MM.1S (cell line): ENCODE data around the gene MOBP.

ENCODE experiments used
- DNase-seq: peaks from one replicate; pipeline ENCODE4 v3.0.0-alpha.2; 2015
- H2AFZ ChIP-seq: fragments of 300-600 bp; sonication (generic); 2 replicates; pipeline ENCODE4 v1.6.0; 2016; ENCODE audit warnings: antibody characterized with exemption, low read length
- H3F3A ChIP-seq: fragments of 300-600 bp; sonication (generic); 2 replicates; pipeline ENCODE4 v1.6.1; 2016; ENCODE audit warnings: mild to moderate bottlenecking, antibody characterized with exemption, low read length, moderate library complexity, mixed read lengths; ENCODE audit not compliant: insufficient read depth
- H3K27ac ChIP-seq: fragments of 300-600 bp; sonication (generic); 2 replicates; pipeline ENCODE4 v1.5.1; 2016; ENCODE audit warnings: mild to moderate bottlenecking, low read length
- H3K27me3 ChIP-seq: fragments of 300-600 bp; sonication (generic); replicated peaks from 2 replicates; pipeline ENCODE4 v1.6.0; 2016; ENCODE audit warnings: low read length; ENCODE audit not compliant: insufficient read depth
- H3K36me3 ChIP-seq: fragments of 300-600 bp; sonication (generic); replicated peaks from 2 replicates; pipeline ENCODE4 v1.6.1; 2016; ENCODE audit warnings: mild to moderate bottlenecking, low read length, mixed read lengths; ENCODE audit not compliant: insufficient read depth
- H3K4me1 ChIP-seq: fragments of 300-600 bp; sonication (generic); 2 replicates; pipeline ENCODE4 v1.6.1; 2016; ENCODE audit warnings: low read length, mixed read lengths
- H3K4me2 ChIP-seq: fragments of 300-600 bp; sonication (generic); 2 replicates; pipeline ENCODE4 v1.6.0; 2016; ENCODE audit warnings: low read depth, low read length
- H3K4me3 ChIP-seq: fragments of 300-600 bp; sonication (generic); 2 replicates; pipeline ENCODE4 v1.5.1; 2016; ENCODE audit warnings: low read length, mixed read lengths
- H3K79me2 ChIP-seq: fragments of 300-600 bp; sonication (generic); 2 replicates; pipeline ENCODE4 v1.6.1; 2016; ENCODE audit warnings: mixed run types, low read length, mixed read lengths
- H3K9ac ChIP-seq: fragments of 300-600 bp; sonication (generic); 2 replicates; pipeline ENCODE4 v1.6.1; 2016; ENCODE audit warnings: low read length, mixed read lengths
- H3K9me2 ChIP-seq: fragments of 300-600 bp; sonication (generic); replicated peaks from 2 replicates; pipeline ENCODE4 v1.6.1; 2016; ENCODE audit warnings: mild to moderate bottlenecking, low read length, mixed read lengths; ENCODE audit not compliant: insufficient read depth
- H3K9me3 ChIP-seq: fragments of 300-600 bp; sonication (generic); replicated peaks from 2 replicates; pipeline ENCODE4 v1.6.1; 2016; ENCODE audit warnings: mild to moderate bottlenecking, low read length, mixed read lengths; ENCODE audit not compliant: insufficient read depth
- H4K20me1 ChIP-seq: fragments of 300-600 bp; sonication (generic); 2 replicates; pipeline ENCODE4 v1.6.1; 2016; ENCODE audit warnings: mild to moderate bottlenecking, low read length, moderate library complexity, mixed read lengths; ENCODE audit not compliant: insufficient read depth
- EZH2 ChIP-seq: fragments of 300-600 bp; sonication (generic); optimal IDR thresholded peaks from 2 replicates; pipeline ENCODE3; 2017; ENCODE audit warnings: low read depth, mild to moderate bottlenecking, antibody characterized with exemption, low read length, mixed read lengths
- EZH2phosphoT487 ChIP-seq: fragments of 300-600 bp; sonication (generic); IDR thresholded peaks from 2 replicates; pipeline ENCODE4 v1.6.1; 2018; ENCODE audit warnings: antibody characterized with exemption, low read length
- TF ChIP-seq, protein P1 (sequence below): fragments of 300-600 bp; sonication (generic); IDR thresholded peaks from 2 replicates; pipeline ENCODE4 v1.5.1; 2016; ENCODE audit warnings: antibody characterized with exemption, low read length, mixed read lengths

MOBP gene

DNA sequence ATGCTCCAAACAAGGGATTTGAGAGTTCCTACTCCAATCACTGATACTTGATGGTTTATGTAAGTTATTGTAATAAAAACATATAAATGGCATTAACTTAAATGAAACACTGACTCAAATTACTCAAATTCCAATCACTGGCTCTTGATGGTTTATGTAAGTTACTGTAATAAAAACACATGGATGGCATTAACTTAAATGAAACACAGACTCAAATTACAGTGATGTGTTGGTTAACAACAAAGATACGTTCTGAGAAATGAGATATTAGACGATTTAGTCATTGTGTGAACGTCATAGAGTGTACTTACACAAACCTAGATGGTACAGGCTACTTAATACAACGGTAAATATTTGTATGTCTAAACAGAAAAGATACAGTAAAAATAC, 6.6 kb downstream of the MOBP start:
- Histone ChIP-seq H3F3A (no peaks in the 10 kb centered on the region), H3K27ac (no peak overlapping the region), H2AFZ (no peak overlapping the region), H3K9me3 (no peaks in the 10 kb centered on the region), H3K4me2 (no peak overlapping the region), H3K4me1 (no peaks in the 10 kb centered on the region), H3K27me3 (no peaks in the 10 kb centered on the region), H3K79me2 (no peaks in the 10 kb centered on the region), H3K9me2 (no peaks in the 10 kb centered on the region), H3K4me3 (no peak overlapping the region), H4K20me1 (no peaks in the 10 kb centered on the region), H3K9ac (no peak overlapping the region), H3K36me3 (no peaks in the 10 kb centered on the region)
- DNase-seq: no peak
- TF ChIP-seq, protein P1, sequence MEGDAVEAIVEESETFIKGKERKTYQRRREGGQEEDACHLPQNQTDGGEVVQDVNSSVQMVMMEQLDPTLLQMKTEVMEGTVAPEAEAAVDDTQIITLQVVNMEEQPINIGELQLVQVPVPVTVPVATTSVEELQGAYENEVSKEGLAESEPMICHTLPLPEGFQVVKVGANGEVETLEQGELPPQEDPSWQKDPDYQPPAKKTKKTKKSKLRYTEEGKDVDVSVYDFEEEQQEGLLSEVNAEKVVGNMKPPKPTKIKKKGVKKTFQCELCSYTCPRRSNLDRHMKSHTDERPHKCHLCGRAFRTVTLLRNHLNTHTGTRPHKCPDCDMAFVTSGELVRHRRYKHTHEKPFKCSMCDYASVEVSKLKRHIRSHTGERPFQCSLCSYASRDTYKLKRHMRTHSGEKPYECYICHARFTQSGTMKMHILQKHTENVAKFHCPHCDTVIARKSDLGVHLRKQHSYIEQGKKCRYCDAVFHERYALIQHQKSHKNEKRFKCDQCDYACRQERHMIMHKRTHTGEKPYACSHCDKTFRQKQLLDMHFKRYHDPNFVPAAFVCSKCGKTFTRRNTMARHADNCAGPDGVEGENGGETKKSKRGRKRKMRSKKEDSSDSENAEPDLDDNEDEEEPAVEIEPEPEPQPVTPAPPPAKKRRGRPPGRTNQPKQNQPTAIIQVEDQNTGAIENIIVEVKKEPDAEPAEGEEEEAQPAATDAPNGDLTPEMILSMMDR: no peak
- no peak for TF ChIP-seq EZH2phosphoT487
- no peak for TF ChIP-seq EZH2

DNA sequence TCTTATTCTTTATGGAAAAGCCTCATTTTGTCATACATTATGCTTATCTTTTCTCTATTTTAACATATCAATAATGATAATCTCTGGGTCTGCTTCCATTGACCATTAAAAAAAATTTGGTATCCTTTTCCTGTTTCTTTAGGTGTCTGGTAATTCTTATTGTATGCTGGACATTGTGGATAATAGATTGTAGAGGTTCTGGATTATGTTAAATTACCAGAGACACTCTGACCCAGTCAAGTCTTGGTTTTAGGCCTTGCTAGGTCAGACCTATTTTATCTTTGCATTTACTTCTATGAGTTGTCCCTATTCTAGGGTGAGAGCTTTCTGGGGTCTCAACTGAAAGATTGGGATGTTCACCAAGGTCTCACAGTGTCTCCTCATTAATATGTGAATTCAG, 9.3 kb downstream of the MOBP start:
- Histone ChIP-seq H3K4me1 (no peaks in the 10 kb centered on the region), H3K79me2 (no peaks in the 10 kb centered on the region), H3F3A (no peaks in the 10 kb centered on the region), H2AFZ (no peak overlapping the region), H3K9me2 (no peaks in the 10 kb centered on the region), H3K4me3 (no peak overlapping the region), H3K9ac (no peak overlapping the region), H3K27ac (no peak overlapping the region), H4K20me1 (no peaks in the 10 kb centered on the region), H3K36me3 (no peaks in the 10 kb centered on the region), H3K9me3 (no peaks in the 10 kb centered on the region), H3K27me3 (no peaks in the 10 kb centered on the region), H3K4me2 (no peak overlapping the region)
- DNase-seq: no peak
- TF ChIP-seq, protein P1: no peak
- TF ChIP-seq EZH2phosphoT487 (no peak), EZH2 (no peak)

DNA sequence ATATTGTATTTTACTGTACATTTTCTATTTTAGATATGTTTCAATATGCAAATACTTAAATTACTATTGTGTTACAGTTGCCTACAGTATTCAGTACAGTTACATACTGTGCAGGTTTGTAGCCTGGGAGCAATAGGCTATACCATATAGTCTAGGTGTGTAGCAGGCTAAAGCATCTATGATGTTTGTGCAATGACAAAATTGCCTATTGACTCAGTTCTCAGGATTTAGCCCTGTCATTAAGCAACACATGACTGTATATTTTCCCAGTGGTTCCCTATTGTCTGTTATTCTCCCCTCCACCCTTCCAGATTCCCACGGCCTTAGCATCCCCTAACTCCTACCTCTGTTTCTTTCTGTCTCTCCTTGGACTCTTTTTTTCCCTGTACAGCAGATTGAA, 10.7 kb downstream of the MOBP start:
- no peaks in the 10 kb centered on the region for H3K9me3 ChIP-seq
- no peaks in the 10 kb centered on the region for H3K9me2 ChIP-seq
- no peak overlapping the region for H3K4me2 ChIP-seq
- no peak overlapping the region for H3K27ac ChIP-seq
- no peaks in the 10 kb centered on the region for H4K20me1 ChIP-seq
- no peaks in the 10 kb centered on the region for H3K79me2 ChIP-seq
- no peak for DNase-seq
- TF ChIP-seq, protein P1: no peak
- TF ChIP-seq EZH2phosphoT487 (no peak), EZH2 (no peak)
- no peaks in the 10 kb centered on the region for H3K36me3 ChIP-seq
- H3K4me3 ChIP-seq: no peak overlapping the region
- no peaks in the 10 kb centered on the region for H3F3A ChIP-seq
- no peak overlapping the region for H2AFZ ChIP-seq
- H3K4me1 ChIP-seq: no peaks in the 10 kb centered on the region
- no peaks in the 10 kb centered on the region for H3K27me3 ChIP-seq
- H3K9ac ChIP-seq: no peak overlapping the region
